Panc1 (cell line): ENCODE measurements around the gene ADORA1.

Experiments used
- CTCF ChIP-seq: fragments of 450-650 bp; IDR thresholded peaks from 2 replicates; pipeline ENCODE4 v1.5.1; 2017; ENCODE audit warnings: mild to moderate bottlenecking
- POLR2AphosphoS5 ChIP-seq: IDR thresholded peaks from 2 replicates; pipeline ENCODE4 v1.6.1; 2012; ENCODE audit warnings: mild to moderate bottlenecking, low read depth, low read length, moderate library complexity
- REST ChIP-seq, 2 experiments: IDR thresholded peaks; 2 replicates each; pipeline ENCODE4 v1.6.1; 2011 to 2012; ENCODE audit warnings: low read depth in 2 of 2, control low read depth in 1 of 2, low read length in 1 of 2, mild to moderate bottlenecking in 1 of 2, moderate library complexity in 1 of 2; ENCODE audit not compliant: insufficient read depth in 1 of 2
- TCF7L2 ChIP-seq: IDR thresholded peaks from 2 replicates; pipeline ENCODE4 v1.6.1; 2011; ENCODE audit warnings: mild to moderate bottlenecking, low read depth, low read length, inconsistent platforms

- TF ChIP-seq REST (IDR thresholded peaks at IDR 0.05; ENCODE audit: insufficient read depth in 1 of 2, low read depth in 2 of 2, low read length in 1 of 2) (no peak), CTCF (no peak), TCF7L2 (no peak), POLR2AphosphoS5 (no peak)
These were observed 43.3 kb downstream of the ADORA1 start for GRCh38 chr1:203170625-203171330.
